ENCODE data around the gene MAP2K5. TPM values are rescaled to one million over a fixed set of nuclear protein-coding genes. Genes with fewer than 3 reads are reported as not detected.

The MAP2K5 gene
- total RNA-seq, 4 donors from 2014 or later, result 7.2 to 14.2 (median 9.3) TPM

DNA sequence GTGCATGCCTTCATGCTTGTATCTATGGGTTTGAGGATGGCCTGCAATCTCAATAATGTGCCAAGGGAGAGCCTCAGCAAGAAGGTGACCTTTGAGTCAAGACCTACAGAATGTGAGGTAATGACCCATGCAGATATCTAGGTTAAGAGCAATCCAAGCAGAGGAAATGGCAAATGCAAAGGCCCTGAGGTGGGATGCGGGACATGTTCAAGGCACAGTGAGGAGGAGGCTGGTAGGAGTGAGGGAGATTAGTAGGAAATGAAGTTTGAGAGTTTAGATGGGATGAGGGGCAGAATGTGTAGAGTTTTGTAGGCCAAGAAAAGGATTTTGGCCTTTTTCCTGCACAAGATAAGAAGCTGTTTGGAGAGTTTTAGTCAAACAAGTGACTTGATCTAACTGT lies 4.7 kb upstream of the MAP2K5 start:
- DNase-seq (ENCODE audit: low spot score) (no peak), ATAC-seq (ENCODE audit: low FRiP score) (no peak)
- TF ChIP-seq, protein P1, sequence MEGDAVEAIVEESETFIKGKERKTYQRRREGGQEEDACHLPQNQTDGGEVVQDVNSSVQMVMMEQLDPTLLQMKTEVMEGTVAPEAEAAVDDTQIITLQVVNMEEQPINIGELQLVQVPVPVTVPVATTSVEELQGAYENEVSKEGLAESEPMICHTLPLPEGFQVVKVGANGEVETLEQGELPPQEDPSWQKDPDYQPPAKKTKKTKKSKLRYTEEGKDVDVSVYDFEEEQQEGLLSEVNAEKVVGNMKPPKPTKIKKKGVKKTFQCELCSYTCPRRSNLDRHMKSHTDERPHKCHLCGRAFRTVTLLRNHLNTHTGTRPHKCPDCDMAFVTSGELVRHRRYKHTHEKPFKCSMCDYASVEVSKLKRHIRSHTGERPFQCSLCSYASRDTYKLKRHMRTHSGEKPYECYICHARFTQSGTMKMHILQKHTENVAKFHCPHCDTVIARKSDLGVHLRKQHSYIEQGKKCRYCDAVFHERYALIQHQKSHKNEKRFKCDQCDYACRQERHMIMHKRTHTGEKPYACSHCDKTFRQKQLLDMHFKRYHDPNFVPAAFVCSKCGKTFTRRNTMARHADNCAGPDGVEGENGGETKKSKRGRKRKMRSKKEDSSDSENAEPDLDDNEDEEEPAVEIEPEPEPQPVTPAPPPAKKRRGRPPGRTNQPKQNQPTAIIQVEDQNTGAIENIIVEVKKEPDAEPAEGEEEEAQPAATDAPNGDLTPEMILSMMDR (IDR thresholded peaks at IDR 0.05), result no peak

DNA sequence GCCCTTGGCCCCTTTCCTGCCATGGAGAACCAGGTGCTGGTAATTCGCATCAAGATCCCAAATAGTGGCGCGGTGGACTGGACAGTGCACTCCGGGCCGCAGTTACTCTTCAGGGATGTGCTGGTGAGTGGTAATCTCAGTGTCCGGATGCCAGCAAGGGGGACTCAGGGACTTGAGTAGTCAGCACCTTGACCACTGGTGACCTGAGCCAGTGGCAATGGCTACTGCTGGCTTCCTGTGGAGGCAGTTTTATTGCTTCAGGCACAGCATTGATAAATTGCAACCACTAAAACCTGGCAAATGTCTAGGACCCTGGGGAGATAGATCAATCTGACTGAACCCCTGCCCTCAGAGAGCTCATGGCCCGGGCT lies 830 bp downstream of the MAP2K5 start:
- DNase-seq (ENCODE audit: low spot score), result no peak
- ATAC-seq (ENCODE audit: low FRiP score), result peak; percentile 3
- TF ChIP-seq, protein P1 (IDR thresholded peaks at IDR 0.05), result no peak

DNA sequence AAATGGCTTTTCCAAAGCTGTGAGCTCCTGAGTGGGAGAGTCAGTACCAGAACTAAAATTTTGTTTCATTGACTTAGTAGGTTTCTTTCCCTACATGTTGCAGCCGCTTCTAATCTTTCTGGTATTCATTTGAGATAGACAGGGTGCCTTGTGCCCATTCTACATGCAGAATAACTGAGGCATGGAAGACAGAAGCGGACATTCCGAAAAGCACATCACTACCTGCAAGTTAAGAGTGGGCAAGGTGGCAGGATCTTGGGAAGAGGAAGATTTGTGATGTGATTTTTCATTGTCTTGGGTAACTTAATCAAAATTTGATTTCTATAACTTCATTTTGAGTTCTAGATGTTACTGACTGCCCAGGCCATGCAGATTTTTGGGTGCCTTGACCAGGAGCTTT lies 2.0 kb downstream of the MAP2K5 start:
- TF ChIP-seq, protein P1 (IDR thresholded peaks at IDR 0.05), result no peak
- ATAC-seq (ENCODE audit: low FRiP score) (no peak), DNase-seq (ENCODE audit: low spot score) (no peak)

DNA sequence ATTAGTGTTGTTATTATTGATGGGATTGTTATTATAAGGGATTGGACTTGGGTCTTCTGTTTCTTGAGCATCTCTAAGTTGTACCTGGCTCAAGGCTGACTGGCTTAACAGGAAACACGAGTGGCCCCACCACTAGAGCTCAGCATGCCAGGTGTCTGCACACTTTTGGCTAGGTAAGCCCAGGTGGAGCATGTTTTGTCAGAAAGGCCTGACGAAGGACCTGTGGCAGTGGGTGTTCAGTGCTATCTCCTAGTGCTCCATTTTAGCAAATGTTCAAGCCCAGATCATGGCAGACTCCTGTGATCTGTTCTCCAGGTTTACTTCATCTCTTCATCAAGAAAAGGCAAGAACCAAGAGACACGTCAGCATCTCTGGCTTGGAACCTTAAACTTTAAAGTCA lies 3.4 kb downstream of the MAP2K5 start:
- TF ChIP-seq, protein P1 (IDR thresholded peaks at IDR 0.05), result no peak
- no peak for ATAC-seq (ENCODE audit: low FRiP score)
- no peak for DNase-seq (ENCODE audit: low spot score)

DNA sequence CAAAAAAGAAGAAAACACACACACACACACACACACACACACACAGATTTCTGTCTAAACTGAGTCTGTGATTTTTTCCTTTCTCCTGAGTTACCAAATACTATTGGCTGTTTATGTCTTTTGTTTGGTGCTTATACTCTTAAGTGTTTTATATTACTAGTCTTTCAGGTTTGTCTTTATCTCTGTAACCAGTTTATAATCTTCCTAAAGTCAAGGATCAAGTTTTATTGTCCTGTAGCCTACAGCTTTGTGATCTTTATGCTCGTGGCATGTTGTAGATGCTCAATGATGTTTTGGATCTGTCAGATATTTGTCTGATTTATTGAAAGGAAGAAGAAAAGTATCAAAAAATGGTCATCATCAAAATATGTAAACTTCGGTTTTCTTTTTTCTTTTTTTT lies 4.6 kb downstream of the MAP2K5 start:
- no peak for DNase-seq (ENCODE audit: low spot score)

DNA sequence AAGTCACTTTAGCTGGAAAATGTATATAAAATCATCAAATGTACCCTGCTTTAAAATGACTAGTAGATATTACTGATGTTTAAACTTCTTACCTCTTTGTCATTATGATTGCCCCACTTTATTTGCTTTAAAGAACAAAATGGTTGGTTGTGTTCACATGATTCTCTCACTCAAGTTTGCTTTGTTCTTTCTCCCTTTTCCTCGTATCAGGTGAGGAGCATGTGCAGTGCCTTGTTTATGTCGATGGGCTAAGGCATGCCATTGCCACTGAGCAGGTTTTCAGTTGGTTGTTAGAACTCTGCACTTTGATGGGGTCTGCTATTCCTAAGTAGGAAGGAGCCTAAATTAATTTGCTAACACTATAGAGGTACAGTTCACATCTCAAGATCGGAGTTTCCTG lies 5.3 kb downstream of the MAP2K5 start:
- no peak for DNase-seq (ENCODE audit: low spot score)
- TF ChIP-seq, protein P1 (IDR thresholded peaks at IDR 0.05), result no peak
- ATAC-seq (ENCODE audit: low FRiP score), result no peak

More for the DNA sequence above, 4.6 kb downstream of the MAP2K5 start:
- TF ChIP-seq, protein P1 (IDR thresholded peaks at IDR 0.05), result no peak
- ATAC-seq (ENCODE audit: low FRiP score), result no peak

DNA sequence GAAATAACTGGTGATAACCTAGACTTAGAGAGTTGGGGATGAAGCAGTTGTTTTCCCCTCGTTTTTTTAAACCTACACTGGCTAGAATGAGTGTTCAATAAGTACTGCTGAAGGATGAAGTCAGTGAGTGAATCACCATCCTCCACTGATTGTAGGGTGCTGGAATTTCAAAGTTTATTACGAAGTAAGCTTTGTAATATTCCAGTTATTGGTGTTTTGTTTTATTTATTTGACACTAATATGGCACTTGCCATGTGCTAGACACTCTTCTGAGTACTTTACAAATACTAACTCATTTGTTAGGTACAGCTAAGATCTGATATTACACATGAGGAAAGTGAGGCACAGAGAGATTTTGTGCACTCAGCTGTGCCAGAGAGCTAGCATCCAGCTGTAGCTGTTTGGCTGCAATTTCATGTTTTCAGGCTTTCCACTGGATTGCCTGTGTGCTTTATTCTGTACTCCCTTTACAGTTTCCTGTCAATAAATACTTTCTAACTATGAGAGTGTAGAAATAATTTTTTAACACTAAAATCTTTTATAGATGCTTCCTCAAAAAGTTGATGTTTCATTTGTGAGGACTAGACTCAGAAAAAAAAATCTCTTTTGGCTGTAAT lies 5.8 kb downstream of the MAP2K5 start:
- TF ChIP-seq, protein P1 (IDR thresholded peaks at IDR 0.05), result no peak
- no peak for ATAC-seq (ENCODE audit: low FRiP score)

More for the DNA sequence above, 5.8 kb downstream of the MAP2K5 start:
- no peak for DNase-seq (ENCODE audit: low spot score)

All from omental fat pad (tissue), 4 donors.